Colon (tissue), 2 donors: ENCODE data around the gene SLC25A21.
"Not testable (repeated sequence)": the region's sequence is repeated elsewhere in the genome, so short reads cannot be mapped to it uniquely, and the experiment has no call there.

Source experiments
- FAIRE-seq: peaks from 2 replicates; lab custom pipeline; 2012; peaks lifted over from hg19 to GRCh38; lab: Jason Lieb, UNC
- donor health status: control.
- donor health status: control.

Gene SLC25A21

GRCh38 chr14:37172024-37172869 is at the start of gene SLC25A21:
Gene SLC25A21, minus strand, starts transcription at chr14:37172606.
- no peak for FAIRE-seq

- FAIRE-seq: no peak
These were observed 48.7 kb upstream of the SLC25A21 start for GRCh38 chr14:37221073-37221472.

DNA sequence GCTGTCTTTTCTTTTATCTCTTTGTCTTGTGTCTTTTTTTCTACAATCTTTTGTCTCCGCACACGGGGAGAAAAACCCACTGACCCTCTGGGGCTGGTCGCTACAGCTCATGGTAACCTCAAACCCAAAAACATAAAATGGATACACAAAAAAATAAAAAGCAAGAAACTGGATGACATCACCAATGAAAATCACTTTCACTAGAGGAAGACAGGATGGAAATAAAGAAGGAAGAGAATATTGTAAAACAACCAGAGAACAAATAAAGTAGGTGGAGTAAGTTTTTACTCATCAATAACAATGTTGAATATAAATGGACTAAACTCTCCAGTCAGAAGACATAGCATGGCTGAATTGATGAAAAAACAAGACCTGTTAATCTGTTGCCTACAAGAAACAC is 42.9 kb upstream of the SLC25A21 start:
- FAIRE-seq: no peak

- no peak for FAIRE-seq
These were observed 40.6 kb upstream of the SLC25A21 start for GRCh38 chr14:37213016-37213415.

DNA sequence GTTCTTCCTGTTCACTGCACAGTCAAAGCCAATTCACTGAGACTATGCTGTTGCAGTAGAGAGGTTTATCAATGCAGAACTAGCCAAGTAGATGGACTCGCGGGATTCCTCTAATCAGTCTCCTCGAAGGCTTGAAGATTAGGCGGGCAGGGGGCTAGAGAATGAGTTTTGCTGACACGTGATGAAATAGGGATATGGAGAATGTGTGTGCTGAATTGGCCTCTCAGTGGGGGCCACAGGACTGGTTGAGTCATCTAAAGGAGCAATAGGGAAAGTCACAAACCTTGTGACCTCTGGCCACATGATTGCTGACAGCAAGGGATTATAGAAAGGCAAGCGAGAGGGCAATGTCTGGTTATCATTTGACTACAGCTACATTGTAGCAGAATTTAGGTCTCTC is 38.0 kb upstream of the SLC25A21 start:
- no peak for FAIRE-seq

DNA sequence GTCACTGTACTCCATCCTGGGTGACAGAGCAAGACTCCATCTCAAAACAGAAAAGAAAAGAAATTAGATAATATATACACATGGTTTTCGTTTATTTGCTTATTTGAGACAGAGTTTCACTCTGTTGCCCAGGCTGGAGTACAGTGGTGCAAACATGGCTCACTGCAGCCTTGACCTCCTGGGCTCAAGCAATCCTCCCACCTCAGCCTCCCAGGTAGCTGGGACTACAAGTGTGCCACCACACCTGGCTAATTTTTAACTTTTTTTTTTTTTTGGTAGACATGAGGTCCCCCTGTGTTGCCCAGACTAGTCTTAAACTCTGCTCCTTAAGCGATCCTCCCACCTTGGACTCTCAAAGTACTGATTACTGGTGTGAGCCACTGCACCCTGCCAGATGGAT is 37.2 kb upstream of the SLC25A21 start:
- FAIRE-seq: not testable (repeated sequence)

- FAIRE-seq: not testable (repeated sequence)
These were observed 33.5 kb upstream of the SLC25A21 start for GRCh38 chr14:37205623-37206605.

- FAIRE-seq: no peak
These were observed 31.0 kb upstream of the SLC25A21 start for GRCh38 chr14:37203423-37203822.

GRCh38 chr14:37202812-37203211 is 30.4 kb upstream of the SLC25A21 start:
- no peak for FAIRE-seq

DNA sequence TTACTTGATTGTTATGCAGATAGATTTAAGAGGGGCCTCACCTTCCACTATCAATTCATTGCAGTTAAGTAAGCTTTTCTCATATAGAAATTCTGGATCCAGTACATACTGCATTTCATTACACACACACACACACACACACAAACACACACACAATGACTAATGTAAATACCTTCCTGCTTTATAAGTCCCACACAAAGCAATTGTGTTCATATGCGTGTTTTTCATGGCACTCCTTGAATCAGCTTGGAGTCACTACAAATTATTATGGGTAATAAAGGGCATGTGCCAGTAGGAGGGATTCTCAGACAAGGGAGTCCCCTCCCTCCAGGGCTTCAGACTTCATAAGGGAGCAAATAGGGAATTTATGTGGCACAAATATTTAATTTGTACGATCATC is 29.9 kb upstream of the SLC25A21 start:
- no peak for FAIRE-seq

DNA sequence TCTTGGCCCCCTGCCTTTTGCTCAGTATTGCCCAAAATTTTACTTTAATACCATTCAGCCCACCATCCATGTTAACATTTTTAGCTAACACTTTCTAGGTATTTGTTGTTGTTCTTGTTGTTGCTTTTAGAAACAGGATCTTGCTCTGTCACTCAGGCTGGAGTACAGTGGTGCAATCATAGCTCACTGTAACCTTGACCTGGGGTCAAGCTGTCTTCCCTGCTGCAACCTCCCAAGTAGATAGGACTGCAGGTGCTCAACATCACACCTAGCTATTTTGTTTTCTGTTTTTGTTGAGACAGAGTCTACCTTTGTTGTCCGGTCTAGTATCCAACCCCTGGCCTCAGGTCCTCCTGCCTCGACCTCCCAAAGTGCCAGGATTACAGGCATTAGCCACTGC is 29.3 kb upstream of the SLC25A21 start:
- no peak for FAIRE-seq

DNA sequence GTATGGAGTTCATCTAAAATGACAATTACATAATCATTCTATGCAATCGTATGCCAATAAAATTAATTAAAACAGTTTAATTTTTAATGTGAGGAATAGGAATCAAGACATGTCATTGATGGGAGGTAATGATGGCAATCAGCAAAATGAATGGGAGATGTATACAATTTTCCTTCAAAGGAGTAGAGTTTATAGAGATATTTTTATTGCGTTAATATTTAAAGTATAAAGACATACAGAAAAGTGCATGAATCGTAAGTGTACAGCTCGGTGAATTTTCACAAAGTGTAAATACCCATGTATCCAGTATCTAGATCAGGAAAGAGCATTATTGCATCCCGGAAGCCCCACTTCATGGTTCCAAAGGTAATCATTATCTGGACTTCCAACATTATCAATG is 26.5 kb upstream of the SLC25A21 start:
- FAIRE-seq: no peak

GRCh38 chr14:37198273-37198598 is 25.8 kb upstream of the SLC25A21 start:
- no peak for FAIRE-seq

DNA sequence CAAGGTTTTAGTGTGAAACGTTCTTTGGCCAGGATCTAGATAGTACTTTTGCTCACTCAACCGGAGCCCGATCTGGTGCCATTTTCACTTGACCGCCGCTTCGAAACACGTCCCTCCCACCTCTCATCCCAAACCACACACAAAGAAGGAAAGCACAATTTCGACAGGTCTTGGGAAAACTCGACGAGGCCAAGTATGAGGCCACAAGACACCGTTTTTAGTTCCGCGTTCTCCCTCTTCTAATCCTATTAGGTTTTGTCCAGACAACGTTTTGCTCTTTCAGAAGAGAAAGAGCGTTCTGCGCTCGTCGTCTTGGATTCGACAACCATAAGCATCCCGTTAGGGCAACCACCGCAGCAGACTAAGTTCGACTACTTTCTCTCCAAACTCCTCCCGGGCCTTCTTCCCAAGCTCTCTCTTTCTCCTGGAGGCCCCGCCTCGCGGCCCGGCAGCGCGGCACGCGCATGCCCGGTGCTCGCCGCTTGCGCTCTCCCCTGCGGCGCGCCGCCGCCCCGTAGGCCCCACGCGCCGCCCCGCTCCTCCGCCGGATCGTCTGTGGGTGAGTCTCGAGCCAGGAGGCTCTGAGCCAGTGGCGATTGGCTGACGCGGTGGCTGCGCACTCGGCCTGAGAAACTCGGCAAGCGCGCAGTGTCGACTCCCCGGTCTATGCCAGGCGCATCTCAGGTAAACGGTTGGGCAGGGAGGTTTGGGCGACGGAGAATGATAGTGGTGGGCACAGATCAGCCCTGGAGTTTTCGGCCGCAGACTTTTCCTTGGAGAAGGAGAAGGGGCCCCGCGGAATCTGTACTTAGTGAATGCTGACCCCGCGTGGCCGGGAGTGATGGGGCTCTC is 25.2 kb upstream of the SLC25A21 start, which contains the start of gene MIPOL1:
MIPOL1 (plus strand) TSS at position 517 of the 852 bp plus-strand sequence. CDS start 49,952 bp downstream, outside the sequence.
- FAIRE-seq: no peak

DNA sequence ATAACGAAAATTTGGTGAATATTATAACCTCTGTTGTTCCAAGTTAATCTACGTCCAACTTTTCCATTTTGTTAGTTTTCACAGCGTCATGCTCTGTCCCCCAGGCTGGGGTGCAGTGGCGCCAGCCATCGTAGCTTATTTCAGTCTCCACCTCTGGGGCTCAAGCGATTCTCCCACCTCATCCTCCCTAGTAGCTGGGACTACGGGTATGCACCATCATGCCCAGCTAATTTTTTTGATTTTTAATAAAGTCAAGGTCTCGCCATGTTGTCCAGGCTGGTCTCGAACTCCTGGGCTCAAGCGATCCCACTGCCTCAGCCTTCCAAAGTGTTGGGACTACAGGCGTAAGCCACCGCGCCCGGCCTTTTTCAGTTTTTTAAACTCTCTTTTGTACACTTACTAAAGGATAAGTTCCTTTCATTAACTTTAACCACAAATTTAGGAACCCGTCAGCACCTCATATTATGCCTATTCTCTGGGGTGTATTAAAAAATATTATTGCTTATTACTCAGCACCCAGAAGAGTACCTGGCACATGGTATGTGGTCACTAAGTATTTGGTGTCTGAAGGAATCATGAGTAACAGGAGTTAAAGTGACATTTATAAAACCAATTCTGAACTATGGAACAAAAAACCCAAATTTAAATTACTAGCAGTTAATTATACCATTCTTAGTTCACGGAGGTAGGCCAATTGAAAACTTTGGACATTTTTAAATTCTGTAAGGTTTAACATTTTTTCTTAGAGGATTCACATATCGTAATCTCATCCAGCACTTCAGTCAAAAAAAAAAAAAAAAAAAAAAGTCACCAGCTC is 24.4 kb upstream of the SLC25A21 start:
- FAIRE-seq: no peak

- no peak for FAIRE-seq
These were observed 22.9 kb upstream of the SLC25A21 start for GRCh38 chr14:37195327-37195726.

- FAIRE-seq: no peak
These were observed 22.3 kb upstream of the SLC25A21 start for GRCh38 chr14:37194698-37195097.

- not testable (repeated sequence) for FAIRE-seq
These were observed 17.3 kb upstream of the SLC25A21 start for GRCh38 chr14:37189733-37190132.

DNA sequence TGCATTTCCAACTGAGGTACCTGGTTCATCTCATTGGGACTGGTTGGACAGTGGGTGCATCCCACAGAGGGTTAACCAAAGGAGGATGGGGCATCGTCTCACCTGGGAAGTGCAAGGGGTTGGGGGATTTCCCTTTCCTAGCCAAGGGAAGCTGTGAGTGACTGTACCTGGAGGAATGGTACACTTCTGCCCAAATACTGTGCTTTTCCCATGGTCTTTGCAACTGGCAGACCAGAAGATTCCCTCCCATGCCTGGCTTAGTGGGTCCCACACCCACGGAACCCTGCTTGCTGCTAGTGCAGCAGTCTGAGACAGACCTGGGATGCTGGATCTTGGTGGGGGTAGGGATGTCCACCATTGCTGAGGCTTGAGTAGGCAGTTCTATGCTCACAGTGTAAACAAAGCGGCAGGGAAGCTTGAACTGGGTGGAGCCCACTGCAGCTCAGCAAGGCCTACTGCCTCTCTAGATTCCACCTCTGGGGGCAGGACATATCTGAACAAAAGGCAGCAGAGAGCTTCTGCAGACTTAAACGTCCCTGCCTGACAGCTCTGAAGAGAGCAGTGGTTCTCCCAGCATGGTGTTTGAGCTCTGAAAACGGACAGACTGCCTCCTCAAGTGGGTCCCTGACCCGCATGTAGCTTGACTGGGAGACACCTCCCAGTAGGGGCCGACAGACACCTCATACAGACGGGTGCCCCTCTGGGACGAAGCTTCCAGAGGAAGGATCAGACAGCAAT is 15.6 kb upstream of the SLC25A21 start:
- not testable (repeated sequence) for FAIRE-seq

- FAIRE-seq: no peak
These were observed 14.9 kb upstream of the SLC25A21 start for GRCh38 chr14:37187294-37187693.
